Loucy (cell line): Measurements from ENCODE around the gene MYH16.

Source experiments
- CTCF ChIP-seq: fragments of 200-600 bp; sonication (generic); conservative IDR thresholded peaks from 2 replicates; pipeline ENCODE4 v1.5.1; 2014; ENCODE audit warnings: mild to moderate bottlenecking, antibody characterized with exemption, low read length
- EZH2phosphoT487 ChIP-seq: fragments of 200-600 bp; IDR thresholded peaks from 2 replicates; pipeline ENCODE4 v1.6.1; 2018; ENCODE audit warnings: antibody characterized with exemption, mild to moderate bottlenecking, moderate library complexity, borderline replicate concordance

- TF ChIP-seq CTCF = no peak
- no peak for TF ChIP-seq EZH2phosphoT487
These were observed 4.1 kb upstream of the MYH16 start for GRCh38 chr7:99268577-99268908.
